ENCODE data around the gene SLFN12.

SLFN12 gene

GRCh38 chr17:35371934-35372333 is 60.4 kb downstream of the SLFN12 start:
- FAIRE-seq (no peak), DNase-seq (ENCODE audit: insufficient read length, low spot score) (no peak)
- TF ChIP-seq CTCF (IDR thresholded peaks at IDR 0.05; ENCODE audit: insufficient read depth, missing control alignments): no peak

- TF ChIP-seq CTCF (IDR thresholded peaks at IDR 0.05; ENCODE audit: insufficient read depth, missing control alignments): no peak
- no peak for FAIRE-seq
- no peak for DNase-seq (ENCODE audit: insufficient read length, low spot score)
Observed at GRCh38 chr17:35368081-35368830, 64.0 kb downstream of the SLFN12 start.

GRCh38 chr17:35361027-35361426 is 71.3 kb downstream of the SLFN12 start:
- FAIRE-seq (no peak), DNase-seq (ENCODE audit: insufficient read length, low spot score) (no peak)
- no peak for TF ChIP-seq CTCF (IDR thresholded peaks at IDR 0.05; ENCODE audit: insufficient read depth, missing control alignments)

Measured in D721Med (cell line).